ENCODE results near the gene KRTAP10-5.

- TF ChIP-seq POLR2A (IDR thresholded peaks at IDR 0.05; ENCODE audit: low read depth, low read length) (no peak), POLR2AphosphoS5 (IDR thresholded peaks at IDR 0.05; ENCODE audit: low read depth, low read length) (no peak), TAF1 (IDR thresholded peaks at IDR 0.05; ENCODE audit: low read depth, low read length) (no peak), SPI1 (IDR thresholded peaks at IDR 0.05; ENCODE audit: low read depth, low read length) (no peak)
Measured at GRCh38 chr21:44581158-44581557, 754 bp upstream of the KRTAP10-5 start.

Measured in GM12891 (cell line).